Neutrophil (primary cell): ENCODE measurements around the gene VTI1A.

ENCODE experiments used
- H3K27ac ChIP-seq: fragments of 200-600 bp; sonication (generic); 2 replicates; pipeline ENCODE4 v1.5.1; 2016; ENCODE audit warnings: mild to moderate bottlenecking, moderate library complexity
- H3K27me3 ChIP-seq: fragments of 200-600 bp; sonication (generic); 2 replicates; pipeline ENCODE4 v1.6.0; 2016; ENCODE audit warnings: mild to moderate bottlenecking
- H3K36me3 ChIP-seq: fragments of 200-600 bp; sonication (generic); 2 replicates; pipeline ENCODE4 v1.5.1; 2017
- H3K4me1 ChIP-seq, 2 experiments: fragments of 200-600 bp in 1 of 2; sonication (generic) in 1 of 2; 1 replicate in 1 of 2; 2 replicates in 1 of 2; pipeline versions ENCODE4 v1.5.1 to v1.6.1; 2013 to 2016; ENCODE audit warnings: low read depth in 1 of 2, low read length in 1 of 2, mild to moderate bottlenecking in 1 of 2, moderate library complexity in 1 of 2; ENCODE audit not compliant: control insufficient read depth in 1 of 2, insufficient read depth in 1 of 2
- H3K4me3 ChIP-seq, 2 experiments: fragments of 200-600 bp in 1 of 2; sonication (generic) in 1 of 2; 1 replicate in 1 of 2; 2 replicates in 1 of 2; pipeline ENCODE4 v1.5.1; 2013 to 2016; ENCODE audit warnings: low read depth in 1 of 2, low read length in 1 of 2, mild to moderate bottlenecking in 1 of 2, moderate library complexity in 1 of 2
- H3K9me3 ChIP-seq: fragments of 200-600 bp; sonication (generic); 2 replicates; pipeline ENCODE4 v1.5.1; 2016
- TF ChIP-seq, protein P1 (sequence below): fragments of 200-600 bp; sonication (generic); IDR thresholded peaks from 2 replicates; pipeline ENCODE4 v1.5.1; 2016; ENCODE audit warnings: antibody characterized with exemption

VTI1A gene

DNA sequence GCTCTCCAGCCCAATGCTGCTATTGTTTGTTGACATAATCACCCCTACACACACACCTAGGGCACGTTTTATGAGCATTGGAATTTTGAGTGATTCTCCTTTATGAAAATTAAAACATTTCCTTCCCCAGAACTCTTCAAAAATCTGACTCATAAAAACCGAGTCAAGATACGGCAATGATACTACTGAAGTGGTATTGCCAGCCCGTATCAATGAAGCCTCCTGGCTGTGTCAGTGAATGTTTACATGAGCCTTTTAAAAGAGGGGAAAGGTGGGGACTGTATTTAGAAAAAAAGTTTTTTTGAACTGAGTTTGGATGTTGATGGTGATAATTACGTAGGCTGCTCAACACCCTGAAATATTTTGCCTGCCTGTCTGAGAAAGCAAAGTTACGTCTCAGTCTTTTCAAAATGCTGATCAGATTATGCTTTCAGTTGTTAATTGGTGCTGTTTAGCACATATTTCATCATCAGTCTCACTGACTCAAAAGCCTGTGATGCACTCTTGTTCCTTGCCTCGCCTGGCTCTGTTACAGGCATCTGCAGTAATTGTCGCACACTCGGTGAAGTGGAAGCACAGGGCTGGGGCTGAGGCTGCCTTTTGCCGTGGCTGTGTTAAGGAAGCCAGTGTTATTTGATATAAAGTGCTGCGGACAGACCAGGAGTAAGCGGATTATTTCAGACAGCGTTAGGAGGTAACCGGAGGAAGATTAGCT, 345.6 kb downstream of the VTI1A start:
- TF ChIP-seq, protein P1, sequence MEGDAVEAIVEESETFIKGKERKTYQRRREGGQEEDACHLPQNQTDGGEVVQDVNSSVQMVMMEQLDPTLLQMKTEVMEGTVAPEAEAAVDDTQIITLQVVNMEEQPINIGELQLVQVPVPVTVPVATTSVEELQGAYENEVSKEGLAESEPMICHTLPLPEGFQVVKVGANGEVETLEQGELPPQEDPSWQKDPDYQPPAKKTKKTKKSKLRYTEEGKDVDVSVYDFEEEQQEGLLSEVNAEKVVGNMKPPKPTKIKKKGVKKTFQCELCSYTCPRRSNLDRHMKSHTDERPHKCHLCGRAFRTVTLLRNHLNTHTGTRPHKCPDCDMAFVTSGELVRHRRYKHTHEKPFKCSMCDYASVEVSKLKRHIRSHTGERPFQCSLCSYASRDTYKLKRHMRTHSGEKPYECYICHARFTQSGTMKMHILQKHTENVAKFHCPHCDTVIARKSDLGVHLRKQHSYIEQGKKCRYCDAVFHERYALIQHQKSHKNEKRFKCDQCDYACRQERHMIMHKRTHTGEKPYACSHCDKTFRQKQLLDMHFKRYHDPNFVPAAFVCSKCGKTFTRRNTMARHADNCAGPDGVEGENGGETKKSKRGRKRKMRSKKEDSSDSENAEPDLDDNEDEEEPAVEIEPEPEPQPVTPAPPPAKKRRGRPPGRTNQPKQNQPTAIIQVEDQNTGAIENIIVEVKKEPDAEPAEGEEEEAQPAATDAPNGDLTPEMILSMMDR = no peak
- Histone ChIP-seq H3K27ac (no peak overlapping the region), H3K27me3 (no peaks in the 10 kb centered on the region), H3K4me1 (no peaks in the 10 kb centered on the region), H3K36me3 (no peaks in the 10 kb centered on the region), H3K9me3 (no peaks in the 10 kb centered on the region), H3K4me3 (no peak overlapping the region)

DNA sequence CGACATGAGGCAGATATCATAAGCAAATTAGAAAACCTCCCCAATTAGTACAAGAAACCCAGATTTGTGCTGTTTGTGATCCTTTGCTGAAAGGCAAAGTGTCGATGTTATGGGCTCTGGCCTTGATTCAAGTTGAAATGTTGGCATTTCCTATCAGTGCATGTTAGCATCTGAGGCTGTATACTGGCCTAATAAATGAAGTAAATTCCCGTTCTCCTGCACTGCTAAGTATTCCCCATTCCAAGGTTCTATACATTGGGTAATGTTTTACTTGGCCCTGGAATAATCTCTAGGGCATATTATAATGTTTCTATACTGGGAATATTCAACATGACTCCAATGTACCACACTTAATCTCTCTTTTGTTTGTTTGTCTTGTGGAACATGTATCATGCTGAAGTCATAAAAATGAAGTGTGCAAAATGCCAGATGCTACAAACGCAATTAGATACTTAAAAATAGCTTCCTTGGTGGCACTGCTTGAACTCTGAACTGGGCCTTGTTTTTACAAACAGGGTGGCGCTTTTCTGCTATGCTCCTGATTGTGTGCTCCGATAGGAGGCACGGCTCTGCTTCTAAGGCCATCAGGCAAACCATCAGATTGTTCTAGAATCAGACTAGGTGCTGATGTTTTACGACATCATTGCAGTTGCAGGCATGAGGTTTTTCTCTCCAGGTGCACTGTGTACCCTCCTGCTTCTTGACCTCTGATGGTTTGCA, 346.3 kb downstream of the VTI1A start:
- Histone ChIP-seq H3K4me3 (no peak overlapping the region), H3K27ac (no peak overlapping the region)
- TF ChIP-seq, protein P1 = no peak

DNA sequence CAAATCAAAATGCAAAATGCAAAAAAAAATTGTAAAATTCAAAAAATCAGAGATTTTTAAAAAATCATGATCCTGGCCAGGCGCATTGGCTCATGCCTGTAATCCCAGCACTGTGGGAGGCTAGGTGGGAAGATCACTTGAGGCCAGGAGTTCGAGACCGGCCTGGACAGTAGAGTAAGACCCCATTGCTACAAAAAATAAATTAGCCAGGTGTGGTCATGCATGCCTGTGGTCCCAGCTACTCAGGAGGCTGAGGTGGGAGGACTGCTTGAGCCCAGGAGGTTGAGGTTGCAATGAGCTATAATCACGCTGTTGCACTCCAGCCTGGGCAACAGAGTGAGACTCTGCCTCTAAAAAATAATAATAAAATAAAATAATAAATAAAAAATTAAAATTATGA, 347.2 kb downstream of the VTI1A start:
- TF ChIP-seq, protein P1 = no peak
- H3K4me1 ChIP-seq = no peaks in the 10 kb centered on the region
- H3K27me3 ChIP-seq = no peaks in the 10 kb centered on the region
- no peak overlapping the region for H3K27ac ChIP-seq
- no peaks in the 10 kb centered on the region for H3K9me3 ChIP-seq
- no peaks in the 10 kb centered on the region for H3K36me3 ChIP-seq
- H3K4me3 ChIP-seq = no peak overlapping the region

More for the DNA sequence above, 346.3 kb downstream of the VTI1A start:
- no peaks in the 10 kb centered on the region for H3K27me3 ChIP-seq
- no peaks in the 10 kb centered on the region for H3K9me3 ChIP-seq
- no peaks in the 10 kb centered on the region for H3K36me3 ChIP-seq
- H3K4me1 ChIP-seq = no peaks in the 10 kb centered on the region

DNA sequence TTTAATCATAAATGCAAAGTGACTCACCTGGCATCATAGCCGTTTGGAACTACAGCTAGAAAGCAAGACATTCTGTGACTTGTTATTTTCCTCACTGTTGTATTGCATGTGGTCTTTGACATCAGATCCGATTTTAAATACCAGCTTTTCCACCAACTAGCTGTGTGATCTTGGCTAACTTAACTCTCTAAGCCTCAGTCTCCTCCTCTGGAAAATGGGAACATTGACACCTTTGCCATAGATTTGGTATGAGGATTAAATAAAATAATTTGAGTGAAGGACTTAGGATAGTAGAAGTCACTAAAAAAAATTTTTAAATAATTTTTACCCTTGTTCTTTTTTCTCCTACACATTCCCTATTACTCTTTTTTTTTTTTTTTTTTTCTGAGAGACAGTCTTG, 348.1 kb downstream of the VTI1A start:
- no peaks in the 10 kb centered on the region for H3K27me3 ChIP-seq
- H3K9me3 ChIP-seq = no peaks in the 10 kb centered on the region
- no peaks in the 10 kb centered on the region for H3K4me1 ChIP-seq
- TF ChIP-seq, protein P1 = no peak
- no peaks in the 10 kb centered on the region for H3K36me3 ChIP-seq
- no peak overlapping the region for H3K27ac ChIP-seq
- no peak overlapping the region for H3K4me3 ChIP-seq

DNA sequence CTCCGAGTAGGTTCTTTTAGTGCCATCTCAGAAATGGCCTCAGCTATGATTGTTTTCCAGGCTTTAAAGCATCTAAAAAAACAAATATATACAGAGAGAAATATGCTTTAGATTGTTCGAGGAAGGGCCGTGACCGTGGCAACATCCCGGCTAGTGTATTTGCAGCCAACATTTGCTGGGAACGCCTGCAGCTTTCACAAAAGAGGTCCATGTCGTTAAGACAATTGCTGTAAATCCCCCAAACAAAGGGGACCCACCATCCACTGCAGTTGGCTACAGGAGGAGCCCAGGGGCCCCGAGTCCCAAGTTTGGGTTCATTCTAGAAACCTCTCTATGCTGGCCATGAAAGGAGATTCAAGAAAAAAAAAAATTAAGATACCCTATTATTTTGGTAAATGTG, 350.2 kb downstream of the VTI1A start:
- no peaks in the 10 kb centered on the region for H3K36me3 ChIP-seq
- H3K27ac ChIP-seq = no peak overlapping the region
- TF ChIP-seq, protein P1 = no peak
- no peak overlapping the region for H3K4me3 ChIP-seq
- H3K9me3 ChIP-seq = no peaks in the 10 kb centered on the region
- no peaks in the 10 kb centered on the region for H3K4me1 ChIP-seq
- no peaks in the 10 kb centered on the region for H3K27me3 ChIP-seq
